Thymus (tissue), 11 donors: ENCODE measurements around the gene ZSCAN10. TPM values are rescaled to one million over a fixed set of nuclear protein-coding genes. Genes with fewer than 3 reads are reported as not detected.
"Not testable (repeated sequence)": the region's sequence is repeated elsewhere in the genome, so short reads cannot be mapped to it uniquely, and the experiment has no call there.

Experiments
- DNase-seq, 9 donors: peaks; one replicate each; pipeline ENCODE4 v3.0.0-alpha.2; 2013; ENCODE audit warnings: low spot score in 9 of 9, low read depth in 6 of 9, missing footprints in 1 of 9
- H3K27ac ChIP-seq, 2 donors: one replicate each; pipeline ENCODE4 v1.5.1; 2013; ENCODE audit warnings: control low read depth in 1 of 2, low read depth in 1 of 2, low read length in 1 of 2, mild to moderate bottlenecking in 1 of 2, moderate library complexity in 1 of 2
- H3K27me3 ChIP-seq, 2 donors: one replicate each; pipeline ENCODE4 v1.5.1; 2013; ENCODE audit warnings: low read length in 1 of 2; ENCODE audit not compliant: control insufficient read depth in 2 of 2, insufficient read depth in 1 of 2
- H3K36me3 ChIP-seq, 2 donors: one replicate each; pipeline ENCODE4 v1.5.1; 2013; ENCODE audit warnings: low read length in 1 of 2, mild to moderate bottlenecking in 1 of 2, moderate library complexity in 1 of 2; ENCODE audit not compliant: control insufficient read depth in 2 of 2, insufficient read depth in 2 of 2
- H3K4me1 ChIP-seq, 2 donors: one replicate each; pipeline ENCODE4 v1.5.1; 2013; ENCODE audit warnings: low read length in 2 of 2; ENCODE audit not compliant: control insufficient read depth in 2 of 2, insufficient read depth in 2 of 2
- H3K4me3 ChIP-seq, 2 donors: one replicate each; pipeline ENCODE4 v1.5.1; 2013; ENCODE audit warnings: low read length in 2 of 2, control low read depth in 1 of 2, mild to moderate bottlenecking in 1 of 2
- H3K9me3 ChIP-seq, 2 donors: one replicate each; pipeline ENCODE4 v1.5.1; 2013; ENCODE audit warnings: low read length in 1 of 2, mild to moderate bottlenecking in 1 of 2; ENCODE audit not compliant: control insufficient read depth in 2 of 2, insufficient read depth in 1 of 2
- WGBS: extraction: QIAGEN DNeasy Blood & Tissue Kit; methylation state at CpG from one replicate; pipeline ENCODE4 v1.1.7; 2013; 5-methylcytosine and 5-hydroxymethylcytosine counted together
- polyA plus RNA-seq: library from polyadenylated mRNA; stranded (reverse); fragments of 200-250 nt; gene quantifications from one replicate; pipeline ENCODE4 v1.2.3, GENCODE V29; 2013
- total RNA-seq: library from RNA; stranded (reverse); fragments of 120-200 nt; gene quantifications from one replicate; pipeline ENCODE4 v1.2.4, GENCODE V29; 2013
- donor health status: healthy.

The ZSCAN10 gene
- total and polyA plus RNA-seq, 2 donors: 0.05 to 0.11 TPM

DNA sequence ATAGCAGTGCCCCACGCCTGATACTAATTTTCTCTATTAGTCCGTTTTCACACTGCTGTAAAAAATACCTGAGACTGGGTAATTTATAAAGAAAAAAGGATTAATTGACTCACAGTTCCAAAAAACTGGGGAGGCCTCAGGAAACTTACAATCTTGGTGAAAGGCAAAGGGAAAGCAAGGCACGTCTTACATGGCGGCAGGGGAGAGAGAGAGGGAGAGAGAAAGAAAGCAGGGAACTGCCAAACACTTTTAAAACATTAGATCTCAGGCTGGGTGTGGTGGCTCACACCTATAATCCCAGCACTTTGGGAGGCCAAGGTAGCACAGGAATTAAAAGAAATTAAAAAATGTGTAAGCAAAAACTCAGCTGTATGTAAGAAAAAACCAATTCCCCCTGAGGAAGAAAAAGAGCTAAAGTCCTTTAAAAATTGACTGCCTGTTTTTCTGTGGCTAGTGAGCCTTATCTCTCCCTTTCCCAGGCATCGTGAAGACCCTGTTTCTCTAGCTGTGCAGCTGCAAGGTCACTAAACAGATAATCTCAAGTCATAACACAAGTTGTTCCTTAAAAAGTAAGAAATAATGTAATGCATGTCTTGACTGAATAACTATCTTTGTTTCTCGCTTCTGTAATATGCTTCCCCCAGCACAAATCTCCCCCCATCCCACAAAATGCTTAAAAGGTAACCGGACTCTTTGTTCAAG is 14.0 kb downstream of the ZSCAN10 start:
- H3K4me1 ChIP-seq: peaks cover 15 to 65% of the 10 kb centered on the region in 2 donors
- H3K9me3 ChIP-seq: peaks cover 0 to 24% of the 10 kb centered on the region in 2 donors
- H3K36me3 ChIP-seq: peaks cover 0 to 2% of the 10 kb centered on the region in 2 donors
- no peak overlapping the region for H3K27ac ChIP-seq
- no peak for DNase-seq
- 86% methylated on average over 7 of the region's 7 CpGs for WGBS
- H3K27me3 ChIP-seq: no peaks in the 10 kb centered on the region
- H3K4me3 ChIP-seq: no peak overlapping the region

DNA sequence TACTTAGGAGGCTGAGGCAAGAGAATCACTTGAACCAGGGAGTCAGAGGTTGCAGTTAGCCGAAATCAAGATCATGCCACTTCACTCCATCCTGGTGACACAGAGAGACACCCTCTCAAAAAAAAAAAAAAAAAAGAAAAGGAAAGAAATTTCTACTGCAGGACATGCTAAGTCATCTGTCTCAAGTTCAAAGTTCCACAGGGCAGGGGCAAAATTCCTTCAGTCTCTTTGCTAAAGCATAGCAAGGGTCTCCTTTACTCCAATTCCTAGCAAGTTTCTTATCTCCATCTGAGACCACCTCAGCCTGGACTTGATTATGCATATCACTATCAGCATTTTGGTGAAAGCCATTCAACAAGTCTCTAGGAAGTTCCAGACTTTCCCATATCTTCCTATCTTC is 14.6 kb downstream of the ZSCAN10 start:
- Histone ChIP-seq H3K4me1 (peaks cover 17 to 67% of the 10 kb centered on the region in 2 donors), H3K4me3 (no peak overlapping the region), H3K36me3 (peaks cover 0 to 2% of the 10 kb centered on the region in 2 donors), H3K27me3 (no peaks in the 10 kb centered on the region), H3K27ac (no peak overlapping the region), H3K9me3 (peaks cover 1 to 26% of the 10 kb centered on the region in 2 donors)
- no peak for DNase-seq
- WGBS: 96% methylated on average over 1 of the region's 1 CpG

DNA sequence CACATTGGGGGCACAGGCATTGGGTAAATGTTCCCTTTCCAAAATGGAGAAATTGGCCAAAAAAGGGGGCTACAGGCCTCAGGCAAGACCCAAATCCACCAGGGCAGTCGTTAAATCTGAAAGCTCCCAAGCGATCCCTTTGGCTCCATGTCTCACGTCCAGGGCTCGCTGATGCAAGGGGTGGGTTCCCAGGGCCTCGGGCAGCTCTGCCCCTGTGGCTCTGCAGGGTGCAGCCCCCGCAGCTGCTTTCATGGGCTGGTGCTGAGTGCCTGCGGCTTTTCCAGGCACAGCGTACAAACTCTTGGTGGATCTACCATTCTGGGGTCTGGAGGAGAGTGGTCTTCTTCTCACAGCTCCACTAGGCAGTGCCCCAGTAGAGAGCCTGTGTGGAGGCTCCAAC is 15.7 kb downstream of the ZSCAN10 start:
- not testable (repeated sequence) for H3K4me3 ChIP-seq, H3K27me3 ChIP-seq, H3K36me3 ChIP-seq, DNase-seq, H3K27ac ChIP-seq
- 97% methylated on average over 8 of the region's 8 CpGs for WGBS
- peaks cover 17 to 65% of the 10 kb centered on the region in 2 donors for H3K4me1 ChIP-seq
- peaks cover 1 to 24% of the 10 kb centered on the region in 2 donors for H3K9me3 ChIP-seq

DNA sequence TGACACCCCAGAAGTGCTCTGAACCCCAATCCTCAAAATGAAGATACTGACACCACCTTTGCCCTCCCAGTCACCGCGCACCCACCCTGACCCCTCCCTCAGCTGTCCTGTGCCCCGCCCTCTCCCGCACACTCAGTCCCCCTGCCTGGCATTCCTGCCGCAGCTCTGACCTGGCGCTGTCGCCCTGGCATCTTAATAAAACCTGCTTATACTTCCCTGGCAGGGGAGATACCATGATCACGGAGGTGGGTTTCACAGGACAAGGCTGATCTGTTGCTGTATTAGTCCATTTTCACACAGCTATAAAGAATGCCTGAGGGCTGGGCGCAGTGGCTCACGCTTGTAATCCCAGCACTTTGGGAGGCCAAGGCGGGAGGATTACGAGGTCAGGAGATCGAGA is 17.1 kb downstream of the ZSCAN10 start:
- H3K4me1 ChIP-seq: peaks cover 13 to 64% of the 10 kb centered on the region in 2 donors
- DNase-seq: not testable (repeated sequence)

DNA sequence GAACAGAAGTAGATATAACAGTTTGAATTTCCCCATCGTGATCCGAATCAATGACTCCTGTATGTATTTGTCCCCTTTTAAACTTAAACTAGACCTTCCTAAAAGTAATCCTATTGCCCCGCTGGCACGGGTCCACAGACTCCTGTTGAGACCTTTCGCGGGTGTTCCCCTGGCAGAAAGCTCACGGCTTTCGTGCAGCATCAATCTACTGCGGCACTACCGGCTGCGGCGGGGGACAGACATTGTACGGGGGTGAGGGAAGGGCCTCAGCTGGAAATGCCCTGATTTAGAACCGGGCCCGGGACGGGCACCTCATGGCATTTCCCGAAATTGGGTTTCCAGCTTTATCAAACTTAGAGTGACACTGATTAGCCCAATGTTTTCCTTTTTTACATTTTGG is 19.1 kb downstream of the ZSCAN10 start:
- no peak for DNase-seq
- H3K27me3 ChIP-seq: no peaks in the 10 kb centered on the region
- H3K36me3 ChIP-seq: peaks cover 0 to 2% of the 10 kb centered on the region in 2 donors
- no peak overlapping the region for H3K27ac ChIP-seq
- H3K9me3 ChIP-seq: peaks cover 1 to 40% of the 10 kb centered on the region in 2 donors
- whole genome bisulfite sequencing: 97% methylated on average over 17 of the region's 17 CpGs
- H3K4me1 ChIP-seq: peaks cover 22 to 64% of the 10 kb centered on the region in 2 donors
- no peak overlapping the region for H3K4me3 ChIP-seq

More for the DNA sequence above, 17.1 kb downstream of the ZSCAN10 start:
- H3K9me3 ChIP-seq: peaks cover 1 to 29% of the 10 kb centered on the region in 2 donors
- not testable (repeated sequence) for H3K27ac ChIP-seq, H3K36me3 ChIP-seq, H3K27me3 ChIP-seq, H3K4me3 ChIP-seq
- WGBS: 97% methylated on average over 13 of the region's 13 CpGs

DNA sequence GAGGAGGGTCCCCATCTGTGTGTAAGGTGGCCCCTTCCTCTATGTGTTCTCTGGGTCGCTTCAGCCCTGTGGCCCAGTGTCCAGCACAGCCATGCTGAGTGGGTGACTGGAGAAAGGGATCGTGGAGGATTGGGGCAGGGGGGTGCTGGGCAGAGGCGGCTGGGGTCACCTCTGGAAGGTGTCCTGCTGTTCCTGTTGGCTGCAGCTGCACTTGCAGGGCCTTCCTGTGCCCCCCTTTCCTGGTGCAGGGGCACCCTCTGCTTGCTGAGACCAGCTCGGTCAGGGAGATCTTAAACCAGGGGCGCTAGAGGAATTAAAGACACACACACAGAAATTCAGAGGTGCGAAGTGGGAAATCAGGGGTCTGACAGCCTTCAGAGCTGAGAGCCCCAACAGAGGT is 22.5 kb downstream of the ZSCAN10 start:
- Histone ChIP-seq H3K27me3 (no peaks in the 10 kb centered on the region), H3K4me1 (peaks cover 41 to 75% of the 10 kb centered on the region in 2 donors), H3K9me3 (peaks cover 1 to 33% of the 10 kb centered on the region in 2 donors), H3K36me3 (peaks cover 0 to 2% of the 10 kb centered on the region in 2 donors), H3K4me3 (peak overlapping the region; percentile 15 to 35), H3K27ac (peak overlapping the region; percentile 97 to 99)
- 30% methylated on average over 6 of the region's 6 CpGs for WGBS
- no peak for DNase-seq

DNA sequence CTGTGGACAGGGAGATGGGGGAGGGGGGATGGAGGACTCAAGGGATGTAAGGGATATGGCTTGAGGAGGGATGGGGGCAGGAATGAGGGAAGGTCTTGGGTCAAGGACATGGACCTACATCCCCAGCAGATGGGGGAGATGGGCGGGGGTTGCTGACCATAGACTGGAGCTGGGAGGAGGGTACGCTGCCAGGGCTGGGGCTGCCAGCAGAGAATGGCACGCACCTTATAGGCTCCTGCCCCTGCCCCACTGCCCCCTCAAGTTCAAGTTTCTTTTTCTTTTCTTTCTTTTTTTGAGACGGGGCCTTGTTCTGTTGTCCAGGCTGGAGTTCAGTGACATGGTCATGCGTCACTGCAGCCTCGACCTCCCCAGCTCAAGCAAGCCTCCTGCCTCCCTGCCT is 23.1 kb downstream of the ZSCAN10 start:
- peak overlapping the region; percentile 21 to 44 for H3K4me3 ChIP-seq
- H3K27ac ChIP-seq: peak overlapping the region; percentile 97 to 99
- WGBS: 85% methylated on average over 6 of the region's 6 CpGs

DNA sequence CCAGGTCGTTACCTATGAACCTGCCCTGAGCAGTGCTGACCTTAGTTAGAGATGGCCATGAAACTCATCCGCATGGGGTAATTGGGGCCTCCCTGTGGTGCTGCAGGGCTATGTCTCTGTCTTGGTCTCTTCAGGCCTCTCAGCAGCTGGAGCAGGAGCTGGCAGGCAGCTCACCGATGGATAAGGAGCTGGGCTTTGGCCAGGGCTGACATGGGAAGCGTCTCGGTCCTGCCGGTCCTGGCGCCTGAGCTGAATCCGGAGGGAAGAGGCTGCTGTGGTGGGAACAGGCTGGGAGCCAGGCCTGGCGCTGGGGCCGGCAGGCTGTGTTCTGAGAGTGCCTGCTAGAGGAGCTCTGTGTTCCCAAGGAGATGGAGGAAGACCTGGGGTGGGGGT is 23.6 kb downstream of the ZSCAN10 start:
- peaks cover 51 to 82% of the 10 kb centered on the region in 2 donors for H3K4me1 ChIP-seq
- no peaks in the 10 kb centered on the region for H3K27me3 ChIP-seq
- peaks cover 0 to 2% of the 10 kb centered on the region in 2 donors for H3K36me3 ChIP-seq
- H3K27ac ChIP-seq: peak overlapping the region; percentile 97 to 99
- peaks cover 1 to 24% of the 10 kb centered on the region in 2 donors for H3K9me3 ChIP-seq
- H3K4me3 ChIP-seq: peak overlapping the region; percentile 19 to 44
- DNase-seq: no peak
- 63% methylated on average over 10 of the region's 10 CpGs for WGBS

More for the DNA sequence above, 23.1 kb downstream of the ZSCAN10 start:
- not testable (repeated sequence) for H3K36me3 ChIP-seq, DNase-seq, H3K27me3 ChIP-seq
- peaks cover 47 to 77% of the 10 kb centered on the region in 2 donors for H3K4me1 ChIP-seq
- H3K9me3 ChIP-seq: peaks cover 1 to 28% of the 10 kb centered on the region in 2 donors

DNA sequence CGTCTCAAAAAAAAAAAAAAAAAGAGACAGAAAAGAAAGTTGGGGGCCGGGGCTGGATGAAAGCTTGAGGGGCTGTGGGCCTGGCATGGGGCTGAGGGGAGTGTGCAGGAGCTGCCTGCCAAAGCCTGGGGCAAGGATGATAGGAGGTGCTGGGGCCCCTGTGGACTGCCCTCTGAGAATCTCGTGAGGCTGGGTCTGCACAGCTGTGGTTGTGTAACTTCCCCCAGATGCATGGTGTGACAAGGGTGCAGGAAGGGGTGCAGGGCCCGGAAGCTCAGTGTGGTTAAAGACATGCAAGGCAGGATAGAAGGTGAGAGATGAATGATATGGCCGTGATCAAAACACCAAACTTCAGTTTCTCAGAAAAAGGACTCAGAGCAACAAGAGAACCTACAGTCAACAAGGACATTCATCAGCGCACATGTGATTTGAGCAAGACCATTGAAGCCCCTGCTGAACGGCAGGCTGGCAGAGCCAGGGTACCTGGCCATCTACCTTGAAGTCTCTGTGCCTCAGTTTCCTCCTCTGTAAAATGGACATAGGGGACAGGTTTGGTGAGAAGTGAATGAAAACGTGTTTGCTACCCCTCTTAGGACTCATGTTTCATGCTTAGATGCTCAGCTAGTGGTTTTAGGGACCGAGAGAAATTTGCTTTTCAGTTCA is 24.1 kb downstream of the ZSCAN10 start:
- H3K4me3 ChIP-seq: peak overlapping the region; percentile 19 to 44
- 7% methylated on average over 9 of the region's 9 CpGs for WGBS
- H3K36me3 ChIP-seq: peaks cover under 1 to 1% of the 10 kb centered on the region in 2 donors
- no peaks in the 10 kb centered on the region for H3K27me3 ChIP-seq
- peaks cover 52 to 85% of the 10 kb centered on the region in 2 donors for H3K4me1 ChIP-seq
- H3K27ac ChIP-seq: peak overlapping the region; percentile 97 to 99
- DNase-seq: peak; percentile 72 to 95 (median 85)
- H3K9me3 ChIP-seq: peaks cover under 1 to 18% of the 10 kb centered on the region in 2 donors
